Measurements from ENCODE around the gene BST1. TPM values are rescaled to one million over a fixed set of nuclear protein-coding genes. Genes with fewer than 3 reads are reported as not detected.

BST1 gene
- total RNA-seq, 4 donors from 2014 or later: 0.26 to 2.1 (median 0.95) TPM

GRCh38 chr4:15668566-15669435, 34.1 kb upstream of the BST1 start:
- DNase-seq (no peak), ATAC-seq (no peak)
- intact Hi-C loops (cut with DNase I; ENCODE audit: low total_unique reads) (no loop called here), in situ Hi-C loops (cut with MboI; ENCODE audit: low sequenced_read_pairs in 4 of 4) (loop anchor here in 3 of 4 donors (25.0 kb wide), 3 partner anchors 182 to 656 kb away; partner anchors contain the start of gene CPEB2 (in 1 of the 3))
- Histone ChIP-seq H3K27me3 (no peaks in the 10 kb centered on the region), H3K4me1 (peaks cover 0 to 11% of the 10 kb centered on the region in 2 donors), H3K9me3 (no peaks in the 10 kb centered on the region), H3K27ac (no peak overlapping the region), H3K36me3 (no peaks in the 10 kb centered on the region), H3K4me3 (no peak overlapping the region)
- TF ChIP-seq CTCF (IDR thresholded peaks at IDR 0.05 in 4 of 5, conservative IDR thresholded peaks at IDR 0.05 in 1 of 5) (no peak), POLR2A (IDR thresholded peaks at IDR 0.05) (no peak)

- no peak for DNase-seq
- no peaks in the 10 kb centered on the region for H3K27me3 ChIP-seq
- intact Hi-C loops (cut with DNase I; ENCODE audit: low total_unique reads) (no loop called here), in situ Hi-C loops (cut with MboI; ENCODE audit: low sequenced_read_pairs in 4 of 4) (loop anchor here in 3 of 4 donors (25.0 kb wide), 3 partner anchors 183 to 658 kb away; partner anchors contain the start of gene CPEB2 (in 1 of the 3))
- no peak for ATAC-seq
- TF ChIP-seq CTCF (IDR thresholded peaks at IDR 0.05 in 4 of 5, conservative IDR thresholded peaks at IDR 0.05 in 1 of 5) (no peak), POLR2A (IDR thresholded peaks at IDR 0.05) (no peak)
- H3K4me1 ChIP-seq: peaks cover 0 to 10% of the 10 kb centered on the region in 2 donors
- H3K36me3 ChIP-seq: no peaks in the 10 kb centered on the region
- no peak overlapping the region for H3K27ac ChIP-seq
- no peak overlapping the region for H3K4me3 ChIP-seq
- H3K9me3 ChIP-seq: no peaks in the 10 kb centered on the region
Measured at GRCh38 chr4:15670576-15670975, 32.3 kb upstream of the BST1 start.

- Histone ChIP-seq H3K4me3 (no peak overlapping the region), H3K4me1 (no peaks in the 10 kb centered on the region), H3K27ac (no peak overlapping the region), H3K36me3 (no peaks in the 10 kb centered on the region), H3K27me3 (no peaks in the 10 kb centered on the region), H3K9me3 (no peaks in the 10 kb centered on the region)
- TF ChIP-seq CTCF (IDR thresholded peaks at IDR 0.05 in 4 of 5, conservative IDR thresholded peaks at IDR 0.05 in 1 of 5): no peak
- no peak for TF ChIP-seq POLR2A (IDR thresholded peaks at IDR 0.05)
- no peak for ATAC-seq
- in situ Hi-C loops (cut with MboI; ENCODE audit: low sequenced_read_pairs in 4 of 4): loop anchor here in 3 of 4 donors (25.0 kb wide), 3 partner anchors 185 to 660 kb away; partner anchors contain the start of gene CPEB2 (in 1 of the 3)
- DNase-seq: no peak
- intact Hi-C loops (cut with DNase I; ENCODE audit: low total_unique reads): no loop called here
Measured at GRCh38 chr4:15672101-15672500, 30.8 kb upstream of the BST1 start.

GRCh38 chr4:15673337-15673736, 29.5 kb upstream of the BST1 start:
- no peaks in the 10 kb centered on the region for H3K36me3 ChIP-seq
- TF ChIP-seq POLR2A (IDR thresholded peaks at IDR 0.05) (no peak), CTCF (IDR thresholded peaks at IDR 0.05 in 4 of 5, conservative IDR thresholded peaks at IDR 0.05 in 1 of 5) (no peak)
- ATAC-seq (no peak), DNase-seq (no peak)
- in situ Hi-C loops (cut with MboI; ENCODE audit: low sequenced_read_pairs in 4 of 4) (loop anchor here in 3 of 4 donors (25.0 kb wide), 3 partner anchors 186 to 661 kb away; partner anchors contain the start of gene CPEB2 (in 1 of the 3)), intact Hi-C loops (cut with DNase I; ENCODE audit: low total_unique reads) (no loop called here)
- H3K27me3 ChIP-seq: no peaks in the 10 kb centered on the region
- H3K27ac ChIP-seq: no peak overlapping the region
- no peaks in the 10 kb centered on the region for H3K9me3 ChIP-seq
- no peak overlapping the region for H3K4me3 ChIP-seq
- H3K4me1 ChIP-seq: no peaks in the 10 kb centered on the region
